ENCODE results near the gene JMJD1C.

DNA sequence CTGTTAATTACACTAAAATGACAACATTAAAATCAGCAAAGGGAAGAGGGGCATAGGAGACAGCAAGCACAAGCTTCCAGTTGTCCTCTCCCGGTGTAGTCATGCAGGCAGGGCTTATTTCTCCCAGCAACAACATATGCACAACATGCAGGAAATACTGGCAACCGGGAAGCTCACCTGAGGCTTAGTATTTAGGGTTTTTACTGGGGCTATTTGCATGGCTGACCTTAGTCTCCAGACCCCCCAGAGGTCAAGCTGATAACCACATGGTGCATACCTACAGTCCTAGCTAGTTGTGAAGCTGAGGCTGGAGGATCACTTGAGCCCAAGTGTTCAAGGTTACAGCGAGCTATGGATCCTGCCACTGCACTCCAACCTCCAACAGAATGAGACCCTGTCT is 12.8 kb upstream of the JMJD1C start:
- TF ChIP-seq CTCF (conservative IDR thresholded peaks at IDR 0.05; ENCODE audit: low read length) (no peak), EZH2phosphoT487 (IDR thresholded peaks at IDR 0.05; ENCODE audit: borderline replicate concordance) (no peak)

Data from Loucy (cell line).